ENCODE results near the gene DNAL1. TPM values are rescaled to one million over a fixed set of nuclear protein-coding genes. Genes with fewer than 3 reads are reported as not detected.

The DNAL1 gene
- total and polyA plus RNA-seq, 8 donors: 14.6 to 19.5 (median 17.0) TPM

DNA sequence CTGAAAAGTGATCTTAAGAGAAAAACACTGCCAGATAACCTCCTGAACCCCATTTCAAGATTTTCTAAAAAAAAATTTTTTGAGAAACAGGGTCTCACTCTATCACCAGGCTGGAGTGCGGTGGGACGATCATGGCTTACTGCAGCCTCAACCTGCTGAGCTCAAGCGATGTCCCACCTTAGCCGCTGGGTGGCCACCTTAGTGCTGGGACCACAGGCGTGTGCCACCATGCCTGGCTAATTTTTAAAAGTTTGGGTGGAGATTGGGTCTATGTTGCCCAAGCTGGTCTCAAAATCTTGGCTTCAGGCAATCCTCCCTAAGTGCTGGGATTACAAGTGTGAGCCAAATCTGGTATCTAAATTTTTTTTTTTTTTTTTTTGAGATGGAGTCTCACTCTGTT is 66.0 kb downstream of the DNAL1 start:
- no peaks in the 10 kb centered on the region for H3K9me3 ChIP-seq
- peaks cover 0 to 5% of the 10 kb centered on the region in 2 donors for H3K36me3 ChIP-seq
- H3K4me1 ChIP-seq: peaks cover 8 to 33% of the 10 kb centered on the region in 2 donors
- no peak for DNase-seq
- no peak overlapping the region for H3K4me3 ChIP-seq
- H3K27me3 ChIP-seq: peaks cover 0 to 16% of the 10 kb centered on the region in 2 donors
- no peak for ATAC-seq
- TF ChIP-seq, protein P1, sequence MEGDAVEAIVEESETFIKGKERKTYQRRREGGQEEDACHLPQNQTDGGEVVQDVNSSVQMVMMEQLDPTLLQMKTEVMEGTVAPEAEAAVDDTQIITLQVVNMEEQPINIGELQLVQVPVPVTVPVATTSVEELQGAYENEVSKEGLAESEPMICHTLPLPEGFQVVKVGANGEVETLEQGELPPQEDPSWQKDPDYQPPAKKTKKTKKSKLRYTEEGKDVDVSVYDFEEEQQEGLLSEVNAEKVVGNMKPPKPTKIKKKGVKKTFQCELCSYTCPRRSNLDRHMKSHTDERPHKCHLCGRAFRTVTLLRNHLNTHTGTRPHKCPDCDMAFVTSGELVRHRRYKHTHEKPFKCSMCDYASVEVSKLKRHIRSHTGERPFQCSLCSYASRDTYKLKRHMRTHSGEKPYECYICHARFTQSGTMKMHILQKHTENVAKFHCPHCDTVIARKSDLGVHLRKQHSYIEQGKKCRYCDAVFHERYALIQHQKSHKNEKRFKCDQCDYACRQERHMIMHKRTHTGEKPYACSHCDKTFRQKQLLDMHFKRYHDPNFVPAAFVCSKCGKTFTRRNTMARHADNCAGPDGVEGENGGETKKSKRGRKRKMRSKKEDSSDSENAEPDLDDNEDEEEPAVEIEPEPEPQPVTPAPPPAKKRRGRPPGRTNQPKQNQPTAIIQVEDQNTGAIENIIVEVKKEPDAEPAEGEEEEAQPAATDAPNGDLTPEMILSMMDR (IDR thresholded peaks at IDR 0.05): no peak
- H3K27ac ChIP-seq: no peak overlapping the region
- intact Hi-C loops (cut with DNase I): no loop called here

DNA sequence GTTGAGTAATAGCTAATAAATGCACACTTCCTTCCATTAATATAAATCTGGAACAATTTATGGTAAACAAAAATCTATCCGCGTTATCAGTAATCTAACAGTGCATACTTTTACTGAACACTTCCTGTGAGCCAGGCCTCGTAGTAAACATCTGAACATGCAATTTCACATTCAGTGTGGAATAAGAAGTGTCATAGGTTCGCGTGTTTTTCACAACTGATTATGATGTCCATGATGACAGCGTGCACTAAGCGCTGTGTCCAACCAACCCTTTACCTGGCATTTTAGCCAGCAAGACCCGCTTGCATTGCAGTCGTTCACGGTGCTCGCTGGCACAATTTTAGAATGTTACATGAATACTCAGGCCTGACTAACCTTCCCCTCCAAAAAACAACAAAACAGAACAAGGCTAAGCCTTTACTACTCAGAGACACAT is 67.3 kb downstream of the DNAL1 start:
- Histone ChIP-seq H3K27ac (peak overlapping the region; percentile 4 to 18), H3K9me3 (no peaks in the 10 kb centered on the region), H3K4me3 (peak overlapping the region; percentile 75 to 83), H3K27me3 (peaks cover 0 to 16% of the 10 kb centered on the region in 2 donors), H3K4me1 (peaks cover 8 to 33% of the 10 kb centered on the region in 2 donors), H3K36me3 (peaks cover 0 to 17% of the 10 kb centered on the region in 2 donors)
- no peak for DNase-seq
- no peak for ATAC-seq
- intact Hi-C loops (cut with DNase I): no loop called here
- TF ChIP-seq, protein P1 (IDR thresholded peaks at IDR 0.05): no peak

DNA sequence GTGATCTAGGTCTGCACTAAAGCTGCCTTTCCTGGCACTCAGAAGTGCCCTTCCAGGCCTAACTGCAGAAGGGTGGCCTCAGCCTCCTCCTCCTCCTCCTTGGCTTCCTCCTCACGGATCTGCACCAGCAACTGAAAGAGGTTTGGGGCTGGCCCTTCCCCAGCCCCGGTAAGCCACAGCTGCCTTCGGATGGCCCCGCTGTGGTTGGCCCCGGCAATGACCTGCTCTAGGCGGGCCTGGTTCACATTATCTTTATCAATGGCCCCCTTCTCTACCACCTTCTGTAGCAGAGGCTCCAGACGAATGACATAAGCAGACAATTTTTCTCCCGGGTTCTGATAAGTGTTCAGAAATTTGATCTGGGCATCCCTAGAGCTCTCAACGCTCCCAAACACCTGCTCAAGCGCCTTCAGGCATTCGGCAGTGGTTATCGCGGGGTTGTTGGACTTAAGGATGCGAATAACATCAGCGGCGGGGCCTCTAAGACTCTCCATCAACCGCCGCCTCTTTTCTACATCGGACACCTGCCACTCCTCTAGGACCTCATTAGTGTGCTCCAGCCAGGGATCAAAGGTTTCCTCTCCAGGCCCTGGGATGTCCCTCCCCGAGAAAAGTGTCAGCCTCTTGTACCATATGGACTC is 67.9 kb downstream of the DNAL1 start:
- H3K9me3 ChIP-seq: no peaks in the 10 kb centered on the region
- peak overlapping the region; percentile 4 to 18 for H3K27ac ChIP-seq
- H3K4me1 ChIP-seq: peaks cover 8 to 33% of the 10 kb centered on the region in 2 donors
- TF ChIP-seq, protein P1 (IDR thresholded peaks at IDR 0.05): no peak
- peaks cover 0 to 16% of the 10 kb centered on the region in 2 donors for H3K27me3 ChIP-seq
- H3K4me3 ChIP-seq: peak overlapping the region; percentile 75 to 83
- peaks cover 0 to 23% of the 10 kb centered on the region in 2 donors for H3K36me3 ChIP-seq
- ATAC-seq (peak; percentile 5), DNase-seq (no peak)
- intact Hi-C loops (cut with DNase I): no loop called here

DNA sequence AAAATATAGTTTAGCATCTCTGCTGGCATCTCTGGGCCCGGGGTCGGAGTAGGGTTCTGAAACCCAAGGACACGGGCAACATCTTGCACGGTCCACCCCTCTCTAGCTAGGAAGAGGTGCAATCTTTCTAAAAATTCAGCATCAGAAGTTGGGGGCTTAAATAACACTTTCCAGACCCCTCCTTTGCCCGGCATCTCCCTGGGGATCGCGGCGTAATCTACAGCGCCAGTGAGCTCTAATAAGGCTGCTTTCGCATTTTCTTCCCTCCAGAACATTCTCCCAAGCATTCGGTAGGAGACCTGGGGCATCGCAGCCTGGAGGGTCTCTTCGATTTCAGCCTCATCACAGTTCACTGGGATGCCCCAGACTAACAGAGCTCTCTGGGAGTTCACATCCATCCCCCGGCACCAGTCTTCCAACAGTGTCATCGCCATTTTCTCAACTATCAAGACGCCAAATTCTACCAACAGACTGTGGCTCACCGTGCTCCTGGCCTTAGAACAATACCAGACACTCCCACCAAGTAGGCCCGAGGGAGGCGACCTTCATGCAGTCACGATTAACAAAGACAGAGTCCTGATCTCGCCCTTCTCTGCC is 68.5 kb downstream of the DNAL1 start:
- intact Hi-C loops (cut with DNase I): no loop called here
- Histone ChIP-seq H3K27ac (peak overlapping the region; percentile 93 to 94), H3K27me3 (peaks cover 0 to 16% of the 10 kb centered on the region in 2 donors), H3K4me3 (peak overlapping the region; percentile 75 to 83), H3K4me1 (peaks cover 8 to 33% of the 10 kb centered on the region in 2 donors), H3K36me3 (peaks cover 0 to 29% of the 10 kb centered on the region in 2 donors), H3K9me3 (no peaks in the 10 kb centered on the region)
- ATAC-seq: no peak
- no peak for DNase-seq
- TF ChIP-seq, protein P1 (IDR thresholded peaks at IDR 0.05): no peak
